A673 (cell line): ENCODE measurements around the gene QRFP. TPM values are rescaled to one million over a fixed set of nuclear protein-coding genes. Genes with fewer than 3 reads are reported as not detected.

Experiments
- BruUV-seq: library from RNA; stranded (reverse); fragments of 400-500 nt; replicated peaks from 2 replicates; lab custom pipeline; 2021; lab: Mats Ljungman, UMichigan
- CTCF ChIA-PET: fragments of 300-600 bp; sonication (Branson Sonifier 250); formaldehyde crosslinking; loops from one replicate; lab custom pipeline; 2022; ENCODE audit warnings: antibody characterized with exemption; lab: Charles Lee
- POLR2A ChIA-PET: fragments of 300-600 bp; sonication (Branson Sonifier 250); formaldehyde crosslinking; loops from one replicate; lab custom pipeline; 2022; ENCODE audit warnings: antibody characterized with exemption; ENCODE audit not compliant: low non-redundant PET; lab: Charles Lee
- DNase-seq: peaks from one replicate; pipeline ENCODE4 v3.0.0-alpha.2; 2015; ENCODE audit warnings: low spot score
- H3K27ac ChIP-seq: fragments of 200-600 bp; sonication (generic); 2 replicates; pipeline ENCODE4 v1.5.1; 2016; ENCODE audit warnings: mixed run types, low read depth, mild to moderate bottlenecking, mixed read lengths, antibody characterized with exemption, low read length; ENCODE audit not compliant: poor library complexity, severe bottlenecking
- H3K27me3 ChIP-seq: fragments of 200-600 bp; sonication (generic); replicated peaks from 2 replicates; pipeline ENCODE4 v1.6.1; 2017; ENCODE audit warnings: mixed run types, low read depth, mild to moderate bottlenecking, mixed read lengths, antibody characterized with exemption, low read length; ENCODE audit not compliant: insufficient read depth, poor library complexity
- H3K36me3 ChIP-seq: fragments of 200-600 bp; sonication (generic); 2 replicates; pipeline ENCODE4 v1.6.1; 2016; ENCODE audit warnings: mixed run types, mild to moderate bottlenecking, mixed read lengths, antibody characterized with exemption, low read length; ENCODE audit not compliant: insufficient read depth, poor library complexity, severe bottlenecking
- H3K4me1 ChIP-seq: fragments of 200-600 bp; sonication (generic); 2 replicates; pipeline ENCODE4 v1.6.1; 2017; ENCODE audit warnings: mixed run types, mild to moderate bottlenecking, mixed read lengths, antibody characterized with exemption, low read length; ENCODE audit not compliant: insufficient read depth, poor library complexity, severe bottlenecking
- H3K4me3 ChIP-seq: fragments of 200-600 bp; sonication (generic); 2 replicates; pipeline ENCODE4 v1.5.1; 2016; ENCODE audit warnings: low read depth, mixed run types, mild to moderate bottlenecking, mixed read lengths, low read length; ENCODE audit not compliant: poor library complexity, severe bottlenecking
- H3K9me3 ChIP-seq: fragments of 200-600 bp; sonication (generic); 2 replicates; pipeline ENCODE4 v1.6.1; 2016; ENCODE audit warnings: mixed run types, low read depth, mild to moderate bottlenecking, mixed read lengths, antibody characterized with exemption, low read length; ENCODE audit not compliant: poor library complexity, severe bottlenecking
- EZH2 ChIP-seq: fragments of 200-600 bp; sonication (generic); IDR thresholded peaks from 2 replicates; pipeline ENCODE4 v1.6.1; 2017; ENCODE audit warnings: borderline replicate concordance, low read depth, mild to moderate bottlenecking, mixed read lengths, antibody characterized with exemption, low read length; ENCODE audit not compliant: poor library complexity, severe bottlenecking
- intact Hi-C: fragments of 100-400 bp; cut with micrococcal nuclease; formaldehyde crosslinking; loops from one replicate; pipeline ENCODE4 v1.10.0; 2022; ENCODE audit not compliant: unreplicated experiment
- total RNA-seq: library from RNA; stranded (reverse); gene quantifications from 2 replicates; pipeline ENCODE4 v1.2.3, GENCODE V29; 2021
- TF ChIP-seq, protein P1 (sequence below): fragments of 300-800, 200-600 bp; sonication (generic); conservative IDR thresholded peaks from 2 replicates; pipeline ENCODE4 v1.5.1; 2017; ENCODE audit warnings: low read depth, mild to moderate bottlenecking, antibody characterized with exemption, low read length, moderate library complexity, mixed read lengths

The QRFP gene
- total RNA-seq, 1 experiment from 2014 or later = not detected

DNA sequence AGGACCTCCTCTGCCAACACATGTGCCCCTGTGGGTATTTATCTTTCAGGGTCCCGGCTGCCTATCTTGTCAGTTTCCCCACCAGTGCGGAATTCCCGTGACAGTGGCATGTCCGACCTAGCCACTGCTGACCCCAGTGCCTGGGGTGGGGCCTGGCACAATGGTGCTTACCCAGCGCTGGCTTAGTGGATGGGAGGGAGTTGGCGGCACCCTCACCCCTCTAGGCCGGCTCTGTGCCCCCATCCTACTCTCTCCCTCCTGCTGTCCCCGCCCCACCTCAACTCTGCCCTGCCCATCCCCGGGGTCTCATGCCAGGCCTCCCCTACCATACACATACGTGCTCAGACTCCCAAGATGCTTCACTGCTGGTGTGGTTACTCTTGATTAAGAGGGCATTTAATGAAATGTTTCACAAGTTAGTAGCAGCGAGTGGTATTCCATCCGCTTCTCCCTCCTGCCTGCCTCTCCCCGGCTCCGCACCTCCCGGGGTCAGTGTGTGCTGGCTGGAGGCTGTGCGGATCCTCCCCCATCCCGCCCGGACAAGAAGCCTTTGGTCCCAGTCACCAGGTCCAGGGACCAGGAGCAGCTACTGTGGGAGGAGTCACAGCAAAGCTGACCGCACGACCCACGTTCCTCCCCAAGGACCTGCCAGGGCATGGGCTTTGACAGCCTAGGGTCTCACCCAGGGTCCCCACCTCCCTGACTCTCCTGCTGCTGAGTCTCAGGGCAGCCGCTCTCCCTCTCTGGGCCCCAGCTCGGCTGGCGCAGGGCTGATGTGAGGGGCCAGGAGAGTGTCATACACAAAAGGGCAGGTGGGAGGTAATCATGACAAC is 9.5 kb upstream of the QRFP start:
- TF ChIP-seq EZH2 = no peak
- TF ChIP-seq, protein P1, sequence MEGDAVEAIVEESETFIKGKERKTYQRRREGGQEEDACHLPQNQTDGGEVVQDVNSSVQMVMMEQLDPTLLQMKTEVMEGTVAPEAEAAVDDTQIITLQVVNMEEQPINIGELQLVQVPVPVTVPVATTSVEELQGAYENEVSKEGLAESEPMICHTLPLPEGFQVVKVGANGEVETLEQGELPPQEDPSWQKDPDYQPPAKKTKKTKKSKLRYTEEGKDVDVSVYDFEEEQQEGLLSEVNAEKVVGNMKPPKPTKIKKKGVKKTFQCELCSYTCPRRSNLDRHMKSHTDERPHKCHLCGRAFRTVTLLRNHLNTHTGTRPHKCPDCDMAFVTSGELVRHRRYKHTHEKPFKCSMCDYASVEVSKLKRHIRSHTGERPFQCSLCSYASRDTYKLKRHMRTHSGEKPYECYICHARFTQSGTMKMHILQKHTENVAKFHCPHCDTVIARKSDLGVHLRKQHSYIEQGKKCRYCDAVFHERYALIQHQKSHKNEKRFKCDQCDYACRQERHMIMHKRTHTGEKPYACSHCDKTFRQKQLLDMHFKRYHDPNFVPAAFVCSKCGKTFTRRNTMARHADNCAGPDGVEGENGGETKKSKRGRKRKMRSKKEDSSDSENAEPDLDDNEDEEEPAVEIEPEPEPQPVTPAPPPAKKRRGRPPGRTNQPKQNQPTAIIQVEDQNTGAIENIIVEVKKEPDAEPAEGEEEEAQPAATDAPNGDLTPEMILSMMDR = no peak
- no TSS peak for BruUV-seq
- Histone ChIP-seq H3K4me1 (no peaks in the 10 kb centered on the region), H3K4me3 (no peak overlapping the region), H3K27me3 (no peaks in the 10 kb centered on the region), H3K36me3 (no peaks in the 10 kb centered on the region), H3K27ac (no peak overlapping the region), H3K9me3 (no peaks in the 10 kb centered on the region)
- ChIA-PET CTCF (no interaction called here), POLR2A (no interaction called here)
- intact Hi-C loops = no loop called here
- DNase-seq = no peak

DNA sequence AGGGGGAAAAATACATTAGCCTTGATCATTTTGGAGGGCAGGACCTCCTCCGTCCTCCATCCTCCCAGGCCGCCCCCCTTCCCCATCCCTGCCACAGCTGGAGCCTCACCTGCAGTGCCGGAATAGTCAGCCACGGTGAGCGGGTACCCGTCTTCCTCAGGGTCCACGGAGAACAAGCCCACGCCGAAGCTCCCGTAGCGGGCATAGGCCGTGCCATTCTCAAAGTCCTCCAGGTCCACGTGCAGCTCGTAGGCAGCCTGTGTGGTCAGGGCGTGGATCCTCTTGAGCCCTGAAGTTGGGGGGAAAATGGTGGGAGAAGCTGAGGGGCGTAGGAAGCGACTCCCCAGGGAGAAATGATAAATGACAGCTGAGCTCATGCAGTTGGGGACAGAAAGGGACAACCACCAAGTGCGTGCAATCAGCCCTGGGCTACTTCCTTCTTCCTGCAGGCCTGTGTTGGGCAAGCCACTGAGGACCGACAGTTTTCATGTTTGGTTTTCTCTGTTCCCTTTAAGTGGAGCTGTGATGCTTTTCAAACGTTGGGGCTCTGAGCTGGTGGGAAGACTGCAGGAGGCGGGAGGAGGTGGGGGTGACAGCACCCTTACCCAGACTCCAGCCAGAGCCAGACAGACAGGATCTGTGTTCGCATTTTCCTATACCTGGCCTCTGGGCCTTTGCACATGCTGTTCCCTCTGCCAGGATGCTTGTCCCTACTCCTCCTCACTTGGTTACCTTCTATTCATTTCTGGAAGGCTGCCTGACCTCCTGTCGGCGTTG is 8.7 kb upstream of the QRFP start:
- DNase-seq = no peak
- Histone ChIP-seq H3K4me1 (no peaks in the 10 kb centered on the region), H3K36me3 (no peaks in the 10 kb centered on the region), H3K27ac (no peak overlapping the region), H3K9me3 (no peaks in the 10 kb centered on the region), H3K27me3 (no peaks in the 10 kb centered on the region), H3K4me3 (no peak overlapping the region)
- ChIA-PET CTCF (no interaction called here), POLR2A (no interaction called here)
- intact Hi-C loops = no loop called here
- TF ChIP-seq, protein P1 = no peak
- no peak for TF ChIP-seq EZH2
- no TSS peak for BruUV-seq

DNA sequence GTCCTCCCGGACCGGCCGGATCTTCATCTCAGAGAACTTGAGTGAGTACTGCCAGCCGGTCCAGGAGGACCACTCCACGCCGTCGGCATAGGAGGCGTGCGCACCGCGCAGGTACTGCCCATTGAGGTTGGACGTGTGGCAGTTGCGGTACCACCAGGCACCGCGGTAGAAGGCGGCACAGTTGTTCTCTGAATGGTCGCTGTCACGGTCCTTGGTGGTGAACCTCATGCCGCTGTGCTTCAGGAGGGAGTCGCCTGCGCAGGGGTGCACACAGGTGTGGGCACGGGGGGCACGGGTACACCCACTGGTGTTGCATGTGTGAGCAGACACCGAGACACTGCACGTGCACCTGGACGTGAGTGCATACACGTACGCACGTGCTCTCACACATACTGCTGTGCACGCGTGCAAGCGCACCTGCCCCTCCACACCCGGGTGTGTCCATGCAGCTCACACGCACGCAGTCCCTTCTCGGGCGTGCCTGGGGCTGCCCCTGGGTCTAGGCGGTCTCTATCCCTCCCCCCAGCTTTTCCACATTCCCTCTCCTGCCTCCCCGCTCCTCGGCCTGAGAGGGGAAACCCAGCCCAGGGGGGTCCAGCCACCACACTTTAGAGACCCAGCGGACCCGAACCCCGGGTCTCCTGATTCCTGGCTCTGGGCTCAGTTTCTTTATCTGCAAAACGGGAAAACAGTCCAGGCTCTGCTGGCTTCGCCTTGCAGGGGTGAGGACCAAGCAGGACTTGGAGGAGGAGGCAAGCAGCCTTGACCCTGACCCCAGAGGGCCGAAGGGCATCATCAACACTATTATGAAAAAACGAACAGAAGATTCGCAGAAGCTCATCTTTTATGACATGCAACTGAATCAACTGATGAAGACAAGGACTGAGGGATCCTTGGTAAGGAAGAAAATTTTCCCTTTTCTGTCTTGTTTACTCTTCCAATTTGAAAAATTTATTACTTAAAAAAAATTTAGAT is 7.7 kb upstream of the QRFP start:
- no peaks in the 10 kb centered on the region for H3K36me3 ChIP-seq
- ChIA-PET POLR2A (no interaction called here), CTCF (no interaction called here)
- H3K27ac ChIP-seq = no peak overlapping the region
- BruUV-seq = no TSS peak
- H3K4me3 ChIP-seq = no peak overlapping the region
- no peaks in the 10 kb centered on the region for H3K27me3 ChIP-seq
- H3K9me3 ChIP-seq = no peaks in the 10 kb centered on the region
- no peak for DNase-seq
- TF ChIP-seq, protein P1 = no peak
- no peak for TF ChIP-seq EZH2
- intact Hi-C loops = no loop called here
- H3K4me1 ChIP-seq = no peaks in the 10 kb centered on the region
